Activated CD8-positive, alpha-beta T cell treated with anti-CD3 and anti-CD28 coated beads, Interleukin-2, amount 10 ng/mL, durations not matched to agents 7 days and 5 days (primary cell): Measurements from ENCODE around the gene TEAD1. TPM values are rescaled to one million over a fixed set of nuclear protein-coding genes. Genes with fewer than 3 reads are reported as not detected.

Experiments
- ATAC-seq: fragments of 150-1000 bp; cut with Tn5 transposase; one replicate; pipeline ENCODE4 v1.10.0; 2021; ENCODE audit warnings: moderate library complexity
- CTCF ChIA-PET: fragments of 350-600 bp; sonication (Branson Sonifier 250); formaldehyde crosslinking; loops from one replicate; lab custom pipeline; 2021; ENCODE audit warnings: antibody characterized with exemption; lab: Charles Lee
- POLR2A ChIA-PET: fragments of 350-600 bp; sonication (Branson Sonifier 250); formaldehyde crosslinking; loops from one replicate; lab custom pipeline; 2021; ENCODE audit warnings: antibody characterized with exemption; lab: Charles Lee
- DNase-seq: peaks from one replicate; pipeline ENCODE4 v3.0.0-alpha.2; 2020
- H3K27ac Mint-ChIP-seq: one replicate; pipeline ENCODE4 v1.8.0; 2021; ENCODE audit warnings: mild to moderate bottlenecking, mixed read lengths
- H3K27me3 Mint-ChIP-seq: one replicate; pipeline ENCODE4 v1.8.0; 2021; ENCODE audit warnings: low read depth, mixed read lengths
- H3K36me3 Mint-ChIP-seq: one replicate; pipeline ENCODE4 v1.8.0; 2021; ENCODE audit warnings: low read depth, mixed read lengths
- H3K4me1 Mint-ChIP-seq: one replicate; pipeline ENCODE4 v1.8.0; 2021; ENCODE audit warnings: low read depth, mixed read lengths
- H3K4me3 Mint-ChIP-seq: one replicate; pipeline ENCODE4 v1.8.0; 2021; ENCODE audit warnings: mild to moderate bottlenecking, mixed read lengths
- H3K9me3 Mint-ChIP-seq: one replicate; pipeline ENCODE4 v1.8.0; 2022; ENCODE audit warnings: mixed read lengths; ENCODE audit not compliant: insufficient read depth
- total RNA-seq, 2 experiments: library from RNA; stranded (reverse); gene quantifications; one replicate each; pipeline ENCODE4 v1.2.3, GENCODE V29; 2021

The TEAD1 gene
- total RNA-seq, 2 experiments from 2014 or later: 0.05 TPM; not detected in 1

- Mint-ChIP-seq H3K27me3 (peaks cover 10% of the 10 kb centered on the region), H3K9me3 (no peaks in the 10 kb centered on the region), H3K4me3 (no peak overlapping the region), H3K27ac (no peak overlapping the region), H3K36me3 (no peaks in the 10 kb centered on the region), H3K4me1 (no peaks in the 10 kb centered on the region)
- ChIA-PET POLR2A (no interaction called here), CTCF (no interaction called here)
- no peak for DNase-seq
- no peak for ATAC-seq
These were observed 319.4 kb downstream of the TEAD1 start for GRCh38 chr11:12993626-12994025.
